GM12891 (cell line): ENCODE results near the gene NBEA.

ENCODE experiments used
- POLR2A ChIP-seq: IDR thresholded peaks from 2 replicates; pipeline ENCODE4 v1.6.1; 2011; ENCODE audit warnings: low read depth, low read length, control low read depth
- POLR2AphosphoS5 ChIP-seq: IDR thresholded peaks from 2 replicates; pipeline ENCODE4 v1.6.1; 2011; ENCODE audit warnings: low read depth, low read length, control low read depth

GRCh38 chr13:35191883-35192282 lies 249.8 kb downstream of the NBEA start:
- TF ChIP-seq POLR2A (no peak), POLR2AphosphoS5 (no peak)
